Left lung (tissue), 10 donors: ENCODE data around the gene APBB3. TPM values are rescaled to one million over a fixed set of nuclear protein-coding genes. Genes with fewer than 3 reads are reported as not detected.
A peak's percentile ranks its signal among the peaks of the same experiment; 100 is the strongest.

Experiments used
- ATAC-seq: fragments of 200-7000 bp; cut with Tn5 transposase; one replicate; pipeline ENCODE4 v1.9.1; 2020; ENCODE audit warnings: moderate library complexity
- DNase-seq, 4 donors: peaks; one replicate each; pipeline ENCODE4 v3.0.0-alpha.2; 2013 to 2020
- H3K27ac ChIP-seq, 2 donors: fragments of 200-600 bp; sonication (generic) in 1 of 2; one replicate each; pipeline versions ENCODE4 v1.5.0 to v1.8.0; 2020 to 2021
- H3K27me3 ChIP-seq, 2 donors: fragments of 200-600 bp; sonication (generic) in 1 of 2; one replicate each; pipeline versions ENCODE4 v1.5.0 to v1.8.0; 2020 to 2021
- H3K36me3 ChIP-seq, 2 donors: fragments of 200-600 bp; sonication (generic) in 1 of 2; one replicate each; pipeline versions ENCODE4 v1.5.0 to v1.8.0; 2020 to 2021
- H3K4me1 ChIP-seq, 2 donors: fragments of 200-600 bp; one replicate each; pipeline ENCODE4 v1.8.0; 2021
- H3K4me3 ChIP-seq, 2 donors: fragments of 200-600 bp; sonication (generic) in 1 of 2; one replicate each; pipeline versions ENCODE4 v1.5.0 to v1.8.0; 2020 to 2021; ENCODE audit warnings: mild to moderate bottlenecking in 1 of 2
- H3K9me3 ChIP-seq, 2 donors: fragments of 200-600 bp; sonication (generic) in 1 of 2; one replicate each; pipeline versions ENCODE4 v1.5.0 to v1.8.0; 2020 to 2021
- CTCF ChIP-seq, 2 donors: fragments of 200-600 bp; sonication (generic) in 1 of 2; IDR thresholded peaks; one replicate each; pipeline versions ENCODE4 v1.5.0 to v1.8.0; 2021; ENCODE audit warnings: antibody characterized with exemption in 2 of 2
- intact Hi-C, 2 donors: fragments of 100-400 bp; cut with DNase I; formaldehyde crosslinking; loops; one replicate each; pipeline versions ENCODE4 v1.11.2 to v1.14.2; 2022
- microRNA-seq, 2 donors: library from miRNA; unstranded; fragments of <30 nt; microRNA quantifications; one replicate each; pipeline ENCODE4, GENCODE V29; 2019
- polyA plus RNA-seq, 6 donors: library from polyadenylated mRNA; unstranded; fragments of 120-200 nt; gene quantifications; one replicate each; pipeline ENCODE4 v1.2.1, GENCODE V29; 2013; ENCODE audit not compliant: insufficient read length in 6 of 6
- total RNA-seq, 2 donors: library from RNA; stranded (reverse); fragmentation: NEBNext Ultra II Directional; extraction: Animal tissue kit (Norgen Biotek cat#: 25700); gene quantifications; one replicate each; pipeline ENCODE4 v1.2.1, GENCODE V29; 2021
- donor health status: DM: no; HTN: yes; CAD: no.
- donor health status: DM: no; HTN: no; CAD: no.

The APBB3 gene
- total and polyA plus RNA-seq, 8 donors: 19.6 to 60.1 (median 48.3) TPM

- no peak for TF ChIP-seq CTCF (IDR thresholded peaks at IDR 0.05)
Observed at GRCh38 chr5:140540227-140540626, 24.2 kb downstream of the APBB3 start.

GRCh38 chr5:140524003-140524402 lies 40.4 kb downstream of the APBB3 start:
- peak overlapping the region in 1 of 2 donors; percentile 5 for H3K27ac ChIP-seq
- H3K36me3 ChIP-seq: peaks cover 0 to 70% of the 10 kb centered on the region in 2 donors
- TF ChIP-seq CTCF (IDR thresholded peaks at IDR 0.05): no peak
- intact Hi-C loops: no loop called here
- no peak overlapping the region for H3K4me3 ChIP-seq
- H3K9me3 ChIP-seq: no peaks in the 10 kb centered on the region
- no peaks in the 10 kb centered on the region for H3K4me1 ChIP-seq
- ATAC-seq (no peak), DNase-seq (no peak)
- no peaks in the 10 kb centered on the region for H3K27me3 ChIP-seq

More at GRCh38 chr5:140540227-140540626, 24.2 kb downstream of the APBB3 start:
- DNase-seq (no peak), ATAC-seq (no peak)
- Histone ChIP-seq H3K4me1 (no peaks in the 10 kb centered on the region), H3K27me3 (no peaks in the 10 kb centered on the region), H3K9me3 (no peaks in the 10 kb centered on the region), H3K36me3 (peaks cover 0 to 100% of the 10 kb centered on the region in 2 donors), H3K4me3 (no peak overlapping the region), H3K27ac (no peak overlapping the region)
- intact Hi-C loops: no loop called here

- no peak overlapping the region for H3K4me3 ChIP-seq
- no peak for TF ChIP-seq CTCF (IDR thresholded peaks at IDR 0.05)
- no peaks in the 10 kb centered on the region for H3K4me1 ChIP-seq
- H3K36me3 ChIP-seq: peaks cover 0 to 79% of the 10 kb centered on the region in 2 donors
- H3K27ac ChIP-seq: no peak overlapping the region
- no peak for DNase-seq
- H3K9me3 ChIP-seq: no peaks in the 10 kb centered on the region
- no peak for ATAC-seq
- intact Hi-C loops: no loop called here
- H3K27me3 ChIP-seq: no peaks in the 10 kb centered on the region
Observed at GRCh38 chr5:140513124-140513523, 51.3 kb downstream of the APBB3 start.

GRCh38 chr5:140509898-140510297 lies 54.5 kb downstream of the APBB3 start:
- Histone ChIP-seq H3K9me3 (no peaks in the 10 kb centered on the region), H3K27ac (no peak overlapping the region), H3K4me1 (no peaks in the 10 kb centered on the region), H3K27me3 (no peaks in the 10 kb centered on the region), H3K36me3 (peaks cover 1 to 99% of the 10 kb centered on the region in 2 donors), H3K4me3 (no peak overlapping the region)
- no peak for TF ChIP-seq CTCF (IDR thresholded peaks at IDR 0.05)
- intact Hi-C loops: no loop called here
- ATAC-seq (no peak), DNase-seq (peak in 1 of 4 donors; percentile 10)

Small RNA genes within 50 kb of the gene (microRNA-seq; reads per million reads assigned to microRNA genes)
- gene MIR6831: 0 reads per million in 2 donors

Other genes starting within 250 kb of the APBB3 start
- 10 to 100 TPM; 18.1 to 33.8 TPM for gene HBEGF, start 218.0 kb downstream of the APBB3 start, total RNA-seq
- 10 to 100 TPM in 2 of 6 donors, 1 to 10 TPM in 4; 5.4 to 12.7 (median 7.6) TPM for gene HBEGF, start 218.0 kb downstream of the APBB3 start, polyA plus RNA-seq
- gene SLC4A9, start 204.4 kb downstream of the APBB3 start, total RNA-seq: not detected
- under 1 TPM in 4 of 6 donors, not detected in 2; 0.09 to 0.44 (median 0.11) TPM for gene SLC4A9, start 204.4 kb downstream of the APBB3 start, polyA plus RNA-seq
- 100 to 1,000 TPM; 104 to 136 TPM for gene ANKHD1, start 162.8 kb downstream of the APBB3 start, total RNA-seq
- 100 to 1,000 TPM; 117 to 148 (median 136) TPM for gene ANKHD1, start 162.8 kb downstream of the APBB3 start, polyA plus RNA-seq
- 10 to 100 TPM; 10.6 to 16.8 TPM for gene EIF4EBP3, start 16.9 kb downstream of the APBB3 start, total RNA-seq
- 10 to 100 TPM; 10.2 to 13.2 (median 12.4) TPM for gene EIF4EBP3, start 16.9 kb downstream of the APBB3 start, polyA plus RNA-seq
- gene SRA1, start 7.1 kb downstream of the APBB3 start, total RNA-seq: 10 to 100 TPM; 25.1 to 33.0 TPM
- 10 to 100 TPM; 20.2 to 36.2 (median 23.1) TPM for gene SRA1, start 7.1 kb downstream of the APBB3 start, polyA plus RNA-seq
- gene SLC35A4, start 230 bp upstream of the APBB3 start, total RNA-seq: 10 to 100 TPM; 78.6 to 82.8 TPM
- gene SLC35A4, start 230 bp upstream of the APBB3 start, polyA plus RNA-seq: 10 to 100 TPM; 63.8 to 79.8 (median 73.9) TPM
- 100 to 1,000 TPM in 1 of 2 donors, 10 to 100 TPM in 1; 76.8 to 252 TPM for gene CD14, start 68.6 kb upstream of the APBB3 start, total RNA-seq
- gene CD14, start 68.6 kb upstream of the APBB3 start, polyA plus RNA-seq: 10 to 100 TPM; 11.1 to 21.1 (median 18.8) TPM
- gene TMCO6, start 74.9 kb upstream of the APBB3 start, total RNA-seq: 10 to 100 TPM in 1 of 2 donors, 1 to 10 TPM in 1; 7.6 to 12.8 TPM
- gene TMCO6, start 74.9 kb upstream of the APBB3 start, polyA plus RNA-seq: 10 to 100 TPM; 18.7 to 23.1 (median 19.7) TPM
- 10 to 100 TPM; 50.2 to 62.8 TPM for gene NDUFA2, start 83.0 kb upstream of the APBB3 start, total RNA-seq
- gene NDUFA2, start 83.0 kb upstream of the APBB3 start, polyA plus RNA-seq: 10 to 100 TPM; 56.3 to 68.2 (median 64.1) TPM
- 10 to 100 TPM; 53.9 to 58.5 TPM for gene IK, start 83.2 kb upstream of the APBB3 start, total RNA-seq
- gene IK, start 83.2 kb upstream of the APBB3 start, polyA plus RNA-seq: 100 to 1,000 TPM; 131 to 178 (median 164) TPM
- gene WDR55, start 100.3 kb upstream of the APBB3 start, total RNA-seq: 10 to 100 TPM; 21.0 to 26.5 TPM
- 10 to 100 TPM; 17.8 to 24.0 (median 20.7) TPM for gene WDR55, start 100.3 kb upstream of the APBB3 start, polyA plus RNA-seq
- under 1 TPM; 0.41 to 0.71 TPM for gene DND1, start 109.0 kb upstream of the APBB3 start, total RNA-seq
- 1 to 10 TPM in 2 of 6 donors, under 1 TPM in 2, not detected in 2; 0.36 to 1.3 (median 0.80) TPM for gene DND1, start 109.0 kb upstream of the APBB3 start, polyA plus RNA-seq
- gene HARS1, start 126.8 kb upstream of the APBB3 start, total RNA-seq: 10 to 100 TPM; 36.2 to 50.4 TPM
- 10 to 100 TPM; 70.5 to 82.8 (median 74.3) TPM for gene HARS1, start 126.8 kb upstream of the APBB3 start, polyA plus RNA-seq
- 10 to 100 TPM; 23.4 to 25.2 TPM for gene HARS2, start 126.9 kb upstream of the APBB3 start, total RNA-seq
- gene HARS2, start 126.9 kb upstream of the APBB3 start, polyA plus RNA-seq: 10 to 100 TPM; 46.4 to 57.4 (median 51.2) TPM
- 10 to 100 TPM; 40.6 to 43.8 TPM for gene ZMAT2, start 135.8 kb upstream of the APBB3 start, total RNA-seq
- gene ZMAT2, start 135.8 kb upstream of the APBB3 start, polyA plus RNA-seq: 100 to 1,000 TPM in 5 of 6 donors, 10 to 100 TPM in 1; 97.8 to 133 (median 118) TPM
- gene PCDHA1, start 221.5 kb upstream of the APBB3 start, total RNA-seq: not detected
- under 1 TPM in 4 of 6 donors, not detected in 2; 0.06 to 0.14 (median 0.11) TPM for gene PCDHA1, start 221.5 kb upstream of the APBB3 start, polyA plus RNA-seq
- under 1 TPM; 0.18 to 0.52 TPM for gene PCDHA2, start 230.3 kb upstream of the APBB3 start, total RNA-seq
- under 1 TPM; 0.15 to 0.46 (median 0.35) TPM for gene PCDHA2, start 230.3 kb upstream of the APBB3 start, polyA plus RNA-seq
- under 1 TPM; 0.50 to 0.73 TPM for gene PCDHA3, start 236.5 kb upstream of the APBB3 start, total RNA-seq
- under 1 TPM; 0.21 to 0.46 (median 0.40) TPM for gene PCDHA3, start 236.5 kb upstream of the APBB3 start, polyA plus RNA-seq
- gene PCDHA4, start 242.5 kb upstream of the APBB3 start, total RNA-seq: under 1 TPM; 0.65 to 0.79 TPM
- gene PCDHA4, start 242.5 kb upstream of the APBB3 start, polyA plus RNA-seq: under 1 TPM; 0.20 to 0.70 (median 0.46) TPM